Spleen (tissue), 11 donors: ENCODE results near the gene PSMF1. TPM values are rescaled to one million over a fixed set of nuclear protein-coding genes. Genes with fewer than 3 reads are reported as not detected.

Experiments used
- DNase-seq: peaks from one replicate; pipeline ENCODE4 v3.0.0-alpha.2; 2020
- H3K27ac ChIP-seq, 8 donors: fragments of 200-600 bp; sonication (generic) in 7 of 8; 1 replicate in 4 of 8; 2 replicates in 4 of 8; pipeline versions ENCODE4 v1.5.0 to v1.8.0; 2016 to 2021; ENCODE audit warnings: inconsistent platforms in 4 of 8, mild to moderate bottlenecking in 4 of 8, moderate library complexity in 1 of 8
- H3K27me3 ChIP-seq, 7 donors: fragments of 200-600 bp; sonication (generic) in 6 of 7; replicated peaks in 1 of 7; 1 replicate in 4 of 7; 2 replicates in 3 of 7; pipeline versions ENCODE4 v1.5.0 to v1.8.0; 2016 to 2021; ENCODE audit warnings: inconsistent platforms in 3 of 7, mild to moderate bottlenecking in 1 of 7
- H3K36me3 ChIP-seq, 6 donors: fragments of 200-600 bp; sonication (generic) in 5 of 6; 1 replicate in 4 of 6; 2 replicates in 2 of 6; pipeline versions ENCODE4 v1.5.0 to v1.8.0; 2016 to 2021; ENCODE audit warnings: inconsistent platforms in 2 of 6
- H3K4me1 ChIP-seq, 6 donors: fragments of 200-600 bp; sonication (generic) in 5 of 6; 1 replicate in 3 of 6; 2 replicates in 3 of 6; pipeline versions ENCODE4 v1.5.0 to v1.8.0; 2016 to 2021; ENCODE audit warnings: inconsistent platforms in 3 of 6
- H3K4me3 ChIP-seq, 8 donors: fragments of 200-600 bp; sonication (generic) in 7 of 8; 1 replicate in 4 of 8; 2 replicates in 4 of 8; pipeline versions ENCODE4 v1.5.0 to v1.8.0; 2016 to 2021; ENCODE audit warnings: inconsistent platforms in 4 of 8, mild to moderate bottlenecking in 4 of 8, moderate library complexity in 2 of 8
- H3K9me3 ChIP-seq, 8 donors: fragments of 200-600 bp; sonication (generic) in 7 of 8; 1 replicate in 4 of 8; 2 replicates in 4 of 8; pipeline versions ENCODE4 v1.5.0 to v1.8.0; 2016 to 2021; ENCODE audit warnings: inconsistent platforms in 4 of 8
- CTCF ChIP-seq, 11 experiments: fragments of 200-600 bp in 7 of 11; fragments of 450-650 bp in 4 of 11; sonication (generic) in 4 of 11; IDR thresholded peaks in 8 of 11; conservative IDR thresholded peaks in 3 of 11; 1 replicate in 7 of 11; 2 replicates in 4 of 11; pipeline versions ENCODE4 v1.4.0 to v1.8.0; 2016 to 2021; ENCODE audit warnings: antibody characterized with exemption in 11 of 11, inconsistent platforms in 4 of 11, mild to moderate bottlenecking in 1 of 11
- POLR2A ChIP-seq, 3 donors: fragments of 450-650 bp; IDR thresholded peaks; one replicate each; pipeline ENCODE4 v1.5.1; 2017; ENCODE audit warnings: antibody characterized with exemption in 3 of 3, mild to moderate bottlenecking in 1 of 3
- POLR2AphosphoS5 ChIP-seq, 3 donors: sonication (generic); formaldehyde crosslinking; IDR thresholded peaks; one replicate each; pipeline ENCODE4 v1.5.1; 2017; ENCODE audit warnings: antibody characterized with exemption in 3 of 3
- WGBS, 5 donors: extraction: QIAGEN DNeasy Blood & Tissue Kit in 3 of 5; methylation state at CpG; one replicate each; pipeline versions ENCODE4 v1.1.5 to v1.1.7; 2013 to 2018; 5-methylcytosine and 5-hydroxymethylcytosine counted together
- intact Hi-C: fragments of 100-400 bp; cut with DNase I; formaldehyde crosslinking; loops from one replicate; pipeline ENCODE4 v1.15.0; 2023; ENCODE audit warnings: low total_unique reads
- polyA plus RNA-seq, 3 donors: library from polyadenylated mRNA; stranded (reverse); fragments of 200-250 nt; gene quantifications; one replicate each; pipeline ENCODE4 v1.2.1, GENCODE V29; 2013
- total RNA-seq, 7 donors: library from RNA; depleted of rRNA in 3 of 7; stranded (reverse); fragments of >200 nt in 3 of 7; fragmentation: NEBNext Ultra II Directional in 4 of 7; extraction: Animal tissue kit (Norgen Biotek cat#: 25700) in 4 of 7; gene quantifications; one replicate each; pipeline versions ENCODE4 v1.1.0 to v1.2.1, GENCODE V29; 2016 to 2021
- donor health status: healthy with polysubstance abuse.
- donor health status: DM: no; HTN: no; CAD: no; lungs with moderate emphysema.
- donor health status: DM: no; HTN: no; CAD: no.
- donor health status: Bipolar disorder and iron deficiency.
- donor health status: healthy.
- donor health status: DM: no; HTN: no; CAD: no.
- donor health status: DM: yes; HTN: yes; CAD: no.

PSMF1 gene
- total and polyA plus RNA-seq, 10 donors, result 25.7 to 169 (median 112) TPM

DNA sequence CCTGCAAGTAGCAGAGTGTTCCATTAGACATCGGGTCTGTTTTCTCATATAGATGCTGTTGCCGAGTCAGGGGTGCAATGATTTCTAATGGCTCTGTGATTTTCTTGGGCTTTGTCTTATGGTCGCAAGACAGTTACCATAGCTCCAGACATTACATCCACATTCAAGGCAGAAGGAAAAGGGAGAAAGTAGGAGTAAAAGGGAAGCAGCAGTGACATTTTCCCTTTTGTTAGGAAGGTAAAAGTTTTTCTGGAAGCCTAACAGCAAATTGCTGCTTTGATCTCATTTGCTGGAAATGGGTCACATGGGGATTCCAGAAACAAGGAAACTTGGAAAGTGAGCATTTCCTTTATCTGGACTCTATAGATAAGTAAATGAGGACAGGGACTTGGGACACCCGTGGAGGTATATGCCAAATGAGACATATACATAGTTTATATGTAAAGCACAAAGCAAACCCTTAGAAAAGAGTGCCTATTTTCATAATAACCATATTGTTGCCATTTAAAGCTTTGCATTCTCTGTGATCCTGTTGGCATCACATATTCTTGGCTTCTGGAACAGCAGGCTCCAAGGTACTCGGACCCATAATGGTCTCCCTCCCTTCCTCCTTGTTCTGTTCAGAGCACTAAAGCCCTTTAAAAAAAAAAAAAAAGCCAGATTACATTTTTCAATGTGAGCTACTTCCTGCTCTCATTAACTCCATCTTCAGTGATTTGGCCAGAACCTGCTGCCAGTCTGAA, 84.5 kb downstream of the PSMF1 start, which contains the start of gene C20orf202:
Gene C20orf202, plus strand, starts transcription at position 693 of the 743 bp plus-strand sequence. CDS start 132 bp downstream, outside the sequence.
- intact Hi-C loops, result no loop called here
- Histone ChIP-seq H3K4me1 (no peaks in the 10 kb centered on the region), H3K4me3 (no peak within 1 kb of the TSS), H3K36me3 (no peaks in the 10 kb centered on the region), H3K27me3 (peaks cover 0 to 4% (median 0%) of the 10 kb centered on the region in 7 donors), H3K9me3 (no peaks in the 10 kb centered on the region), H3K27ac (no peak within 1 kb of the TSS)
- 73 to 85% (median 77%) methylated on average over 5 of the region's 5 CpGs for WGBS, 5 donors
- DNase-seq, result no peak
- TF ChIP-seq POLR2A (IDR thresholded peaks at IDR 0.05), result no peak
- no peak for TF ChIP-seq POLR2AphosphoS5 (IDR thresholded peaks at IDR 0.05)
- TF ChIP-seq CTCF (IDR thresholded peaks at IDR 0.05 in 8 of 11, conservative IDR thresholded peaks at IDR 0.05 in 3 of 11), result no peak

GRCh38 chr20:1203630-1204029, 85.2 kb downstream of the PSMF1 start:
- WGBS, 5 donors, result 55 to 78% (median 64%) methylated on average over 5 of the region's 5 CpGs
- Histone ChIP-seq H3K4me3 (no peak overlapping the region), H3K36me3 (no peaks in the 10 kb centered on the region), H3K27me3 (peaks cover 0 to 4% (median 0%) of the 10 kb centered on the region in 7 donors), H3K27ac (no peak overlapping the region), H3K4me1 (no peaks in the 10 kb centered on the region), H3K9me3 (no peaks in the 10 kb centered on the region)
- intact Hi-C loops, result no loop called here
- TF ChIP-seq CTCF (IDR thresholded peaks at IDR 0.05 in 8 of 11, conservative IDR thresholded peaks at IDR 0.05 in 3 of 11) (no peak), POLR2A (IDR thresholded peaks at IDR 0.05) (no peak), POLR2AphosphoS5 (IDR thresholded peaks at IDR 0.05) (no peak)
- no peak for DNase-seq

DNA sequence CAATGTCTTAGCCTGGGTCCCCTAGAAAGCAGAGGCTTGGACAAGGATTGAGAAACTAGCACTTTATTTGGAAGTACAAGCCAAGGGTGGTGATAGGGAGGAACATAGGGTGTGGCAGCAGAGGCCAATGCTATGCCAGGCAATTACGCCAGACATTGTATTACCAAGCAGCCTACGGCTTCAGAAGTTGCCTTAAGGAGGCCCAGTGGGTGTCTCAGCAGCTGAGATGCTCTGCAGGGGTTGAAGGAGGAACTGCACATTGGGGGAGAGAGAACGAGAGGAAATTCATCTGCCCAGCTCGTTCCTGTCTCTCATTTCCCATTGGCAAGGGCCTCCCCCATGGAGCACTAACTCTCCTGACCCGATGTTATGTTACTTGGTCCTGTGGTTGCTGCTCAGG, 85.7 kb downstream of the PSMF1 start:
- H3K27me3 ChIP-seq, result peaks cover 0 to 4% (median 0%) of the 10 kb centered on the region in 7 donors
- H3K4me3 ChIP-seq, result no peak overlapping the region
- 25 to 39% (median 34%) methylated on average over 4 to 5 of the region's 5 CpGs for WGBS, 5 donors
- no peak for TF ChIP-seq POLR2A (IDR thresholded peaks at IDR 0.05)
- TF ChIP-seq CTCF (IDR thresholded peaks at IDR 0.05 in 8 of 11, conservative IDR thresholded peaks at IDR 0.05 in 3 of 11), result no peak
- no peak for TF ChIP-seq POLR2AphosphoS5 (IDR thresholded peaks at IDR 0.05)
- H3K9me3 ChIP-seq, result no peaks in the 10 kb centered on the region
- no peak overlapping the region for H3K27ac ChIP-seq
- intact Hi-C loops, result no loop called here
- H3K4me1 ChIP-seq, result no peaks in the 10 kb centered on the region
- DNase-seq, result no peak
- no peaks in the 10 kb centered on the region for H3K36me3 ChIP-seq

GRCh38 chr20:1204576-1204975, 86.2 kb downstream of the PSMF1 start:
- TF ChIP-seq POLR2AphosphoS5 (IDR thresholded peaks at IDR 0.05) (no peak), POLR2A (IDR thresholded peaks at IDR 0.05) (no peak), CTCF (IDR thresholded peaks at IDR 0.05 in 8 of 11, conservative IDR thresholded peaks at IDR 0.05 in 3 of 11) (no peak)

More at GRCh38 chr20:1204576-1204975, 86.2 kb downstream of the PSMF1 start:
- Histone ChIP-seq H3K36me3 (no peaks in the 10 kb centered on the region), H3K4me1 (no peaks in the 10 kb centered on the region), H3K9me3 (no peaks in the 10 kb centered on the region), H3K27ac (no peak overlapping the region), H3K4me3 (no peak overlapping the region), H3K27me3 (peaks cover 0 to 4% (median 0%) of the 10 kb centered on the region in 7 donors)
- no peak for DNase-seq
- WGBS, 5 donors, result 88 to 100% (median 96%) methylated on average over 2 of the region's 2 CpGs
- intact Hi-C loops, result no loop called here
